ENCODE results near the gene IKBKE. TPM values are rescaled to one million over a fixed set of nuclear protein-coding genes. Genes with fewer than 3 reads are reported as not detected.
A peak's percentile ranks its signal among the peaks of the same experiment; 100 is the strongest.

The IKBKE gene
- total RNA-seq, 1 donor from 2014 or later = 2.9 TPM

GRCh38 chr1:206538901-206539640, 68.8 kb downstream of the IKBKE start:
- H3K27me3 ChIP-seq (ENCODE audit: control insufficient read depth, insufficient read depth, low read length) = no peaks in the 10 kb centered on the region
- H3K36me3 ChIP-seq (ENCODE audit: control insufficient read depth, insufficient read depth, low read length) = peaks cover 2% of the 10 kb centered on the region
- no peak overlapping the region for H3K4me3 ChIP-seq (ENCODE audit: low read depth, low read length)
- no peak for TF ChIP-seq CTCF (IDR thresholded peaks at IDR 0.05; ENCODE audit: insufficient read depth, low read length, severe bottlenecking)
- DNase-seq (ENCODE audit: low read depth) = no peak
- no peak for FAIRE-seq

- FAIRE-seq (no peak), DNase-seq (ENCODE audit: low read depth) (no peak)
- H3K4me3 ChIP-seq (ENCODE audit: low read depth, low read length) = no peak overlapping the region
- H3K36me3 ChIP-seq (ENCODE audit: control insufficient read depth, insufficient read depth, low read length) = peaks cover 2% of the 10 kb centered on the region
- no peak for TF ChIP-seq CTCF (IDR thresholded peaks at IDR 0.05; ENCODE audit: insufficient read depth, low read length, severe bottlenecking)
- H3K27me3 ChIP-seq (ENCODE audit: control insufficient read depth, insufficient read depth, low read length) = no peaks in the 10 kb centered on the region
Observed at GRCh38 chr1:206540044-206540780, 69.9 kb downstream of the IKBKE start.

GRCh38 chr1:206541236-206541833, 71.1 kb downstream of the IKBKE start:
- no peaks in the 10 kb centered on the region for H3K27me3 ChIP-seq (ENCODE audit: control insufficient read depth, insufficient read depth, low read length)
- H3K36me3 ChIP-seq (ENCODE audit: control insufficient read depth, insufficient read depth, low read length) = peaks cover 2% of the 10 kb centered on the region
- DNase-seq (ENCODE audit: low read depth) = no peak
- H3K4me3 ChIP-seq (ENCODE audit: low read depth, low read length) = no peak overlapping the region
- no peak for FAIRE-seq
- TF ChIP-seq CTCF (IDR thresholded peaks at IDR 0.05; ENCODE audit: insufficient read depth, low read length, severe bottlenecking) = no peak

- Histone ChIP-seq H3K27me3 (ENCODE audit: control insufficient read depth, insufficient read depth, low read length) (no peaks in the 10 kb centered on the region), H3K36me3 (ENCODE audit: control insufficient read depth, insufficient read depth, low read length) (no peaks in the 10 kb centered on the region), H3K4me3 (ENCODE audit: low read depth, low read length) (no peak overlapping the region)
- FAIRE-seq (no peak), DNase-seq (ENCODE audit: low read depth) (peak; percentile 35)
- TF ChIP-seq CTCF (IDR thresholded peaks at IDR 0.05; ENCODE audit: insufficient read depth, low read length, severe bottlenecking) = peak; percentile 88
Observed at GRCh38 chr1:206544562-206545257, 74.4 kb downstream of the IKBKE start.

- H3K27me3 ChIP-seq (ENCODE audit: control insufficient read depth, insufficient read depth, low read length) = no peaks in the 10 kb centered on the region
- H3K36me3 ChIP-seq (ENCODE audit: control insufficient read depth, insufficient read depth, low read length) = no peaks in the 10 kb centered on the region
- DNase-seq (ENCODE audit: low read depth) (no peak), FAIRE-seq (no peak)
- no peak overlapping the region for H3K4me3 ChIP-seq (ENCODE audit: low read depth, low read length)
- no peak for TF ChIP-seq CTCF (IDR thresholded peaks at IDR 0.05; ENCODE audit: insufficient read depth, low read length, severe bottlenecking)
Observed at GRCh38 chr1:206545351-206545750, 75.1 kb downstream of the IKBKE start.

Other genes starting within 250 kb of the IKBKE start
- 3.4 and 4.6 TPM in 2 replicates for gene RASSF5, start 37.1 kb downstream of the IKBKE start, total RNA-seq
- gene EIF2D, start 142.0 kb downstream of the IKBKE start, total RNA-seq = 52.0 and 56.1 TPM in 2 replicates
- 51.0 and 58.2 TPM in 2 replicates for gene DYRK3, start 165.1 kb downstream of the IKBKE start, total RNA-seq
- 23.2 and 33.2 TPM in 2 replicates for gene MAPKAPK2, start 214.4 kb downstream of the IKBKE start, total RNA-seq

Data from bronchial epithelial cell (primary cell).